GM23338 (cell line): Measurements from ENCODE around the gene ATF4. TPM values are rescaled to one million over a fixed set of nuclear protein-coding genes. Genes with fewer than 3 reads are reported as not detected.

Experiments used
- ATAC-seq: fragments of 200-7000 bp; cut with Tn5 transposase; 3 replicates; pipeline ENCODE4 v1.9.1; 2020
- DNase-seq: peaks from one replicate; pipeline ENCODE4 v3.0.0-alpha.2; 2015; ENCODE audit warnings: low spot score
- H2AFZ ChIP-seq: fragments of 200-600 bp; sonication (generic); 2 replicates; pipeline ENCODE4 v1.8.0; 2016; ENCODE audit warnings: antibody characterized with exemption, mild to moderate bottlenecking, moderate library complexity
- H3F3A ChIP-seq: fragments of 200-600 bp; sonication (generic); replicated peaks from 2 replicates; pipeline ENCODE4 v1.8.0; 2017; ENCODE audit warnings: antibody characterized with exemption, mixed run types, low read depth
- H3K27ac ChIP-seq: fragments of 200-600 bp; sonication (generic); 2 replicates; pipeline ENCODE4 v1.6.1; 2016; ENCODE audit warnings: low read depth
- H3K27me3 ChIP-seq: fragments of 200-600 bp; sonication (generic); 2 replicates; pipeline ENCODE4 v1.8.0; 2016; ENCODE audit warnings: mild to moderate bottlenecking, mixed run types, moderate library complexity; ENCODE audit not compliant: insufficient read depth
- H3K36me3 ChIP-seq: fragments of 200-600 bp; sonication (generic); 2 replicates; pipeline ENCODE4 v1.8.0; 2016; ENCODE audit warnings: mild to moderate bottlenecking; ENCODE audit not compliant: insufficient read depth
- H3K4me1 ChIP-seq: fragments of 200-600 bp; sonication (generic); 2 replicates; pipeline ENCODE4 v1.8.0; 2016; ENCODE audit warnings: mild to moderate bottlenecking, moderate library complexity; ENCODE audit not compliant: insufficient read depth
- H3K4me2 ChIP-seq: fragments of 200-600 bp; sonication (generic); 2 replicates; pipeline ENCODE4 v1.7.1; 2017; ENCODE audit warnings: mixed run types
- H3K4me3 ChIP-seq: fragments of 200-600 bp; sonication (generic); 2 replicates; pipeline ENCODE4 v1.6.1; 2016; ENCODE audit warnings: mixed run types
- H3K79me2 ChIP-seq: fragments of 200-600 bp; sonication (generic); replicated peaks from 2 replicates; pipeline ENCODE4 v1.8.0; 2017; ENCODE audit warnings: mild to moderate bottlenecking; ENCODE audit not compliant: insufficient read depth
- H3K9me2 ChIP-seq: fragments of 200-600 bp; sonication (generic); 2 replicates; pipeline ENCODE4 v1.8.0; 2017; ENCODE audit not compliant: insufficient read depth
- H4K20me1 ChIP-seq: fragments of 200-600 bp; sonication (generic); replicated peaks from 2 replicates; pipeline ENCODE4 v1.8.0; 2017; ENCODE audit warnings: mild to moderate bottlenecking; ENCODE audit not compliant: insufficient read depth
- H3K27ac Mint-ChIP-seq: 2 replicates; pipeline ENCODE4 v1.8.0; 2020; ENCODE audit warnings: inconsistent platforms, mild to moderate bottlenecking, moderate library complexity, mixed read lengths
- H3K27me3 Mint-ChIP-seq: 3 replicates; pipeline ENCODE4 v1.8.0; 2022; ENCODE audit warnings: low read depth, mild to moderate bottlenecking, moderate library complexity, mixed read lengths, inconsistent platforms; ENCODE audit not compliant: insufficient read depth, poor library complexity
- H3K36me3 Mint-ChIP-seq: 3 replicates; pipeline ENCODE4 v1.8.0; 2021; ENCODE audit warnings: low read depth, mild to moderate bottlenecking, inconsistent platforms, moderate library complexity, mixed read lengths
- H3K4me1 Mint-ChIP-seq: 3 replicates; pipeline ENCODE4 v1.8.0; 2020; ENCODE audit warnings: mild to moderate bottlenecking, inconsistent platforms, mixed read lengths
- H3K4me3 Mint-ChIP-seq: 3 replicates; pipeline ENCODE4 v1.8.0; 2021; ENCODE audit warnings: moderate library complexity, mild to moderate bottlenecking, inconsistent platforms, mixed read lengths
- H3K9me3 Mint-ChIP-seq: 3 replicates; pipeline ENCODE4 v1.8.0; 2020; ENCODE audit warnings: moderate library complexity, mild to moderate bottlenecking, inconsistent platforms, mixed read lengths
- CREB1 ChIP-seq: fragments of 250-450 bp; sonication (Bioruptor Pico); IDR thresholded peaks from 2 replicates; pipeline ENCODE4 v1.5.0; 2020; ENCODE audit warnings: low read depth, mild to moderate bottlenecking, moderate library complexity
- JUNB ChIP-seq: IDR thresholded peaks from one replicate; pipeline ENCODE4 v1.6.1; 2016; ENCODE audit warnings: antibody characterized with exemption; ENCODE audit not compliant: unreplicated experiment
- POLR2AphosphoS5 ChIP-seq: IDR thresholded peaks from 2 replicates; pipeline ENCODE4 v1.6.1; 2016; ENCODE audit warnings: antibody characterized with exemption, low read depth
- REST ChIP-seq: IDR thresholded peaks from one replicate; pipeline ENCODE4 v1.6.1; 2018; ENCODE audit warnings: antibody characterized with exemption; ENCODE audit not compliant: unreplicated experiment
- STAT1 ChIP-seq: IDR thresholded peaks from one replicate; pipeline ENCODE4 v1.6.1; 2016; ENCODE audit warnings: antibody characterized with exemption; ENCODE audit not compliant: unreplicated experiment
- ZNF114 ChIP-seq: fragments of 250-450 bp; sonication (Bioruptor Pico); IDR thresholded peaks from 2 replicates; pipeline ENCODE4 v1.5.0; 2020; ENCODE audit warnings: mild to moderate bottlenecking, moderate library complexity
- polyA plus RNA-seq: library from polyadenylated mRNA; unstranded; fragments of >200 nt; fragmentation: Nextera tagmentation; extraction: Ambion mirVana; gene quantifications from 2 replicates; pipeline ENCODE4 v1.2.1, GENCODE V29; 2016
- total RNA-seq: library from RNA; depleted of rRNA; stranded (reverse); fragments of >200 nt; shearing (Covaris generic); gene quantifications from 2 replicates; pipeline ENCODE4 v1.2.3, GENCODE V29; 2014
- TF ChIP-seq, protein P1 (sequence below): IDR thresholded peaks from 2 replicates; pipeline ENCODE4 v1.6.1; 2016; ENCODE audit warnings: antibody characterized with exemption
- TF ChIP-seq, protein P2 (sequence below), 2 experiments: fragments of 200-600 bp in 1 of 2; sonication (generic) in 1 of 2; conservative IDR thresholded peaks; 2 replicates each; pipeline versions ENCODE4 v1.5.1 to v1.6.1; 2016 to 2017; ENCODE audit warnings: antibody characterized with exemption in 2 of 2, low read depth in 2 of 2, mild to moderate bottlenecking in 2 of 2, moderate library complexity in 1 of 2

ATF4 gene
- total and polyA plus RNA-seq, 2 experiments from 2014 or later, result 446 to 553 TPM

GRCh38 chr22:39528681-39529486, 8.5 kb downstream of the ATF4 start:
- Mint-ChIP-seq H3K27me3 (peaks cover 36% of the 10 kb centered on the region), H3K9me3 (peaks cover 2% of the 10 kb centered on the region; the same call in 2 of the 3 replicates), H3K4me3 (no peak overlapping the region; the same call in 2 of the 3 replicates), H3K36me3 (peaks cover 54% of the 10 kb centered on the region), H3K4me1 (peaks cover 53% of the 10 kb centered on the region), H3K27ac (no peak overlapping the region)
- TF ChIP-seq, protein P1, sequence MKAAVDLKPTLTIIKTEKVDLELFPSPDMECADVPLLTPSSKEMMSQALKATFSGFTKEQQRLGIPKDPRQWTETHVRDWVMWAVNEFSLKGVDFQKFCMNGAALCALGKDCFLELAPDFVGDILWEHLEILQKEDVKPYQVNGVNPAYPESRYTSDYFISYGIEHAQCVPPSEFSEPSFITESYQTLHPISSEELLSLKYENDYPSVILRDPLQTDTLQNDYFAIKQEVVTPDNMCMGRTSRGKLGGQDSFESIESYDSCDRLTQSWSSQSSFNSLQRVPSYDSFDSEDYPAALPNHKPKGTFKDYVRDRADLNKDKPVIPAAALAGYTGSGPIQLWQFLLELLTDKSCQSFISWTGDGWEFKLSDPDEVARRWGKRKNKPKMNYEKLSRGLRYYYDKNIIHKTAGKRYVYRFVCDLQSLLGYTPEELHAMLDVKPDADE, result 0 out of 2 replicates have a peak, but pooled peaks have one; percentile 36
- TF ChIP-seq STAT1, result no peak
- peak; percentile 73 for TF ChIP-seq CREB1
- peak; percentile 46; the same call in 1 of the 2 replicates for TF ChIP-seq POLR2AphosphoS5
- TF ChIP-seq, protein P2, sequence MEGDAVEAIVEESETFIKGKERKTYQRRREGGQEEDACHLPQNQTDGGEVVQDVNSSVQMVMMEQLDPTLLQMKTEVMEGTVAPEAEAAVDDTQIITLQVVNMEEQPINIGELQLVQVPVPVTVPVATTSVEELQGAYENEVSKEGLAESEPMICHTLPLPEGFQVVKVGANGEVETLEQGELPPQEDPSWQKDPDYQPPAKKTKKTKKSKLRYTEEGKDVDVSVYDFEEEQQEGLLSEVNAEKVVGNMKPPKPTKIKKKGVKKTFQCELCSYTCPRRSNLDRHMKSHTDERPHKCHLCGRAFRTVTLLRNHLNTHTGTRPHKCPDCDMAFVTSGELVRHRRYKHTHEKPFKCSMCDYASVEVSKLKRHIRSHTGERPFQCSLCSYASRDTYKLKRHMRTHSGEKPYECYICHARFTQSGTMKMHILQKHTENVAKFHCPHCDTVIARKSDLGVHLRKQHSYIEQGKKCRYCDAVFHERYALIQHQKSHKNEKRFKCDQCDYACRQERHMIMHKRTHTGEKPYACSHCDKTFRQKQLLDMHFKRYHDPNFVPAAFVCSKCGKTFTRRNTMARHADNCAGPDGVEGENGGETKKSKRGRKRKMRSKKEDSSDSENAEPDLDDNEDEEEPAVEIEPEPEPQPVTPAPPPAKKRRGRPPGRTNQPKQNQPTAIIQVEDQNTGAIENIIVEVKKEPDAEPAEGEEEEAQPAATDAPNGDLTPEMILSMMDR (conservative IDR thresholded peaks at IDR 0.05; ENCODE audit: low read depth in 2 of 2), result peak; percentile 90 to 100
- TF ChIP-seq ZNF114 (CRISPR knock-in tag), result no peak
- peak; percentile 30 for TF ChIP-seq REST
- no peak for TF ChIP-seq JUNB
- Histone ChIP-seq H3K4me2 (peak overlapping the region; percentile 60), H3K27me3 (no peaks in the 10 kb centered on the region), H3K36me3 (peaks cover 10% of the 10 kb centered on the region), H3K9me2 (no peaks in the 10 kb centered on the region), H3F3A (peaks cover 50% of the 10 kb centered on the region), H3K4me3 (0 out of 2 replicates have a peak overlapping the region, but pooled peaks have one; percentile 9), H3K27ac (peak overlapping the region; percentile 86; the same call in 1 of the 2 replicates), H4K20me1 (peaks cover 32% of the 10 kb centered on the region), H3K4me1 (peaks cover 34% of the 10 kb centered on the region), H2AFZ (no peak overlapping the region), H3K79me2 (peaks cover 21% of the 10 kb centered on the region)
- DNase-seq (peak; percentile 96), ATAC-seq (peak; percentile 22)
